Fibroblast of lung (primary cell): ENCODE results near the gene HP1BP3. TPM values are rescaled to one million over a fixed set of nuclear protein-coding genes. Genes with fewer than 3 reads are reported as not detected.
"Not testable (repeated sequence)": the region's sequence is repeated elsewhere in the genome, so short reads cannot be mapped to it uniquely, and the experiment has no call there.

Source experiments
- DNase-seq, 2 donors: peaks; one replicate each; pipeline versions ENCODE4 v3.0.0 to v3.0.0-alpha.2; 2010; ENCODE audit warnings: low read depth in 2 of 2
- H2AFZ ChIP-seq: 2 replicates; pipeline ENCODE4 v1.5.1; 2012; ENCODE audit warnings: low read length, control low read depth, inconsistent platforms
- H3K27ac ChIP-seq: 2 replicates; pipeline ENCODE4 v1.5.1; 2011; ENCODE audit warnings: low read length, control low read depth; ENCODE audit not compliant: insufficient read depth
- H3K27me3 ChIP-seq: 2 replicates; pipeline ENCODE4 v1.5.1; 2011; ENCODE audit warnings: mild to moderate bottlenecking, low read length; ENCODE audit not compliant: control insufficient read depth, insufficient read depth
- H3K36me3 ChIP-seq: 2 replicates; pipeline ENCODE4 v1.5.1; 2011; ENCODE audit warnings: low read length; ENCODE audit not compliant: control insufficient read depth, insufficient read depth
- H3K4me1 ChIP-seq: 2 replicates; pipeline ENCODE4 v1.5.1; 2011; ENCODE audit warnings: low read length; ENCODE audit not compliant: control insufficient read depth, insufficient read depth; ENCODE audit errors: extremely low read depth
- H3K4me2 ChIP-seq: 2 replicates; pipeline ENCODE4 v1.5.1; 2011; ENCODE audit warnings: low read length, control low read depth; ENCODE audit not compliant: insufficient read depth; ENCODE audit errors: extremely low read depth
- H3K4me3 ChIP-seq, 4 experiments: fragments of 200-600 bp in 1 of 4; sonication (generic) in 1 of 4; replicated peaks in 1 of 4; 2 replicates each; pipeline ENCODE4 v1.5.1; 2011 to 2016; ENCODE audit warnings: low read length in 4 of 4, low read depth in 3 of 4, mild to moderate bottlenecking in 3 of 4, control low read depth in 2 of 4, inconsistent platforms in 1 of 4, mixed read lengths in 1 of 4; ENCODE audit not compliant: insufficient read depth in 1 of 4; ENCODE audit errors: control extremely low read depth in 1 of 4
- H3K79me2 ChIP-seq: 2 replicates; pipeline ENCODE4 v1.5.1; 2012; ENCODE audit warnings: mild to moderate bottlenecking, low read length, inconsistent platforms; ENCODE audit not compliant: control insufficient read depth, insufficient read depth
- H3K9ac ChIP-seq: 2 replicates; pipeline ENCODE4 v1.5.1; 2011; ENCODE audit warnings: mild to moderate bottlenecking, low read length, control low read depth; ENCODE audit not compliant: insufficient read depth
- H3K9me3 ChIP-seq: 2 replicates; pipeline ENCODE4 v1.5.1; 2012; ENCODE audit warnings: low read depth, low read length; ENCODE audit not compliant: control insufficient read depth, insufficient read depth
- H4K20me1 ChIP-seq: 2 replicates; pipeline ENCODE4 v1.5.1; 2011; ENCODE audit warnings: low read length; ENCODE audit not compliant: control insufficient read depth, insufficient read depth; ENCODE audit errors: extremely low read depth
- CTCF ChIP-seq, 2 donors: IDR thresholded peaks in 1 of 2; conservative IDR thresholded peaks in 1 of 2; 1 replicate in 1 of 2; 2 replicates in 1 of 2; pipeline ENCODE4 v1.5.1; 2011 to 2012; ENCODE audit warnings: low read length in 2 of 2, control low read depth in 1 of 2, inconsistent platforms in 1 of 2, low read depth in 1 of 2, mild to moderate bottlenecking in 1 of 2
- EZH2 ChIP-seq: IDR thresholded peaks from 2 replicates; pipeline ENCODE4 v1.5.1; 2012; ENCODE audit warnings: low read length, control low read depth, mild to moderate bottlenecking; ENCODE audit errors: missing control alignments
- polyA plus RNA-seq, 2 donors: library from polyadenylated mRNA; depleted of rRNA in 1 of 2; stranded (reverse) in 1 of 2; unstranded in 1 of 2; fragments of >200 nt; gene quantifications; 2 replicates each; pipeline ENCODE4 v1.2.1, GENCODE V29; 2011 to 2012; ENCODE audit warnings: missing spikeins in 1 of 2
- total RNA-seq: library from RNA; depleted of rRNA; stranded (reverse); fragments of >200 nt; gene quantifications from 2 replicates; pipeline ENCODE4 v1.2.1, GENCODE V29; 2014

HP1BP3 gene
- total and polyA plus RNA-seq, 2 donors (not counting 1 experiment from before 2014, with no cell fraction given) = 201 to 255 TPM

GRCh38 chr1:20720631-20721091 lies 66.4 kb downstream of the HP1BP3 start:
- Histone ChIP-seq H3K4me1 (peaks cover 2% of the 10 kb centered on the region), H3K9me3 (no peaks in the 10 kb centered on the region), H3K4me3 (no peak overlapping the region), H3K27me3 (no peaks in the 10 kb centered on the region), H2AFZ (no peak overlapping the region), H3K36me3 (peaks cover 3% of the 10 kb centered on the region), H3K4me2 (no peak overlapping the region), H3K79me2 (no peaks in the 10 kb centered on the region), H4K20me1 (no peaks in the 10 kb centered on the region), H3K27ac (no peak overlapping the region), H3K9ac (no peak overlapping the region)
- no peak for DNase-seq
- no peak for TF ChIP-seq EZH2
- TF ChIP-seq CTCF (conservative IDR thresholded peaks at IDR 0.05 in 1 of 2, IDR thresholded peaks at IDR 0.05 in 1 of 2; ENCODE audit: low read depth in 1 of 2, low read length in 2 of 2) = no peak

GRCh38 chr1:20719871-20720620 lies 67.1 kb downstream of the HP1BP3 start:
- Histone ChIP-seq H3K27me3 (no peaks in the 10 kb centered on the region), H3K36me3 (peaks cover 3% of the 10 kb centered on the region), H3K4me1 (peaks cover 2% of the 10 kb centered on the region), H4K20me1 (no peaks in the 10 kb centered on the region), H3K9ac (no peak overlapping the region), H2AFZ (no peak overlapping the region), H3K79me2 (no peaks in the 10 kb centered on the region), H3K9me3 (no peaks in the 10 kb centered on the region), H3K4me2 (no peak overlapping the region), H3K27ac (no peak overlapping the region), H3K4me3 (no peak overlapping the region)
- no peak for DNase-seq
- no peak for TF ChIP-seq CTCF (conservative IDR thresholded peaks at IDR 0.05 in 1 of 2, IDR thresholded peaks at IDR 0.05 in 1 of 2; ENCODE audit: low read depth in 1 of 2, low read length in 2 of 2)
- no peak for TF ChIP-seq EZH2

- H3K4me2 ChIP-seq = no peak overlapping the region
- H3K9ac ChIP-seq = no peak overlapping the region
- peaks cover 2% of the 10 kb centered on the region for H3K4me1 ChIP-seq
Observed at GRCh38 chr1:20719261-20719660, 67.8 kb downstream of the HP1BP3 start.

GRCh38 chr1:20718343-20718882 lies 68.7 kb downstream of the HP1BP3 start:
- not testable (repeated sequence) for H3K27ac ChIP-seq, H3K36me3 ChIP-seq, H3K79me2 ChIP-seq, H3K4me1 ChIP-seq, H3K9me3 ChIP-seq, DNase-seq, H4K20me1 ChIP-seq, H3K27me3 ChIP-seq
- peak overlapping the region; percentile 53 for H3K9ac ChIP-seq
- H2AFZ ChIP-seq = peak overlapping the region; percentile 41
- H3K4me2 ChIP-seq = peak overlapping the region; percentile 51
- peak overlapping the region in 1 of 4 experiments; percentile 52 for H3K4me3 ChIP-seq

More at GRCh38 chr1:20719261-20719660, 67.8 kb downstream of the HP1BP3 start:
- no peaks in the 10 kb centered on the region for H3K27me3 ChIP-seq
- TF ChIP-seq EZH2 (no peak), CTCF (conservative IDR thresholded peaks at IDR 0.05 in 1 of 2, IDR thresholded peaks at IDR 0.05 in 1 of 2; ENCODE audit: low read depth in 1 of 2, low read length in 2 of 2) (no peak)
- peaks cover 3% of the 10 kb centered on the region for H3K36me3 ChIP-seq
- DNase-seq = no peak
- H3K4me3 ChIP-seq = no peak overlapping the region
- H3K9me3 ChIP-seq = no peaks in the 10 kb centered on the region
- H4K20me1 ChIP-seq = no peaks in the 10 kb centered on the region
- H3K79me2 ChIP-seq = no peaks in the 10 kb centered on the region
- H3K27ac ChIP-seq = no peak overlapping the region
- H2AFZ ChIP-seq = no peak overlapping the region
